Measurements from ENCODE around the gene SNX25.
"Not testable (repeated sequence)": the region's sequence is repeated elsewhere in the genome, so short reads cannot be mapped to it uniquely, and the experiment has no call there.

SNX25 gene

GRCh38 chr4:185232370-185232769 is 23.0 kb downstream of the SNX25 start:
- no peak for DNase-seq (ENCODE audit: low read depth)

GRCh38 chr4:185235119-185235842 is 25.9 kb downstream of the SNX25 start:
- DNase-seq (ENCODE audit: low read depth), result no peak

- no peak for DNase-seq (ENCODE audit: low read depth)
Measured at GRCh38 chr4:185235843-185236503, 26.6 kb downstream of the SNX25 start.

- DNase-seq (ENCODE audit: low read depth), result no peak
Measured at GRCh38 chr4:185237175-185237574, 27.8 kb downstream of the SNX25 start.

GRCh38 chr4:185238215-185238681 is 28.9 kb downstream of the SNX25 start:
- DNase-seq (ENCODE audit: low read depth), result no peak

- no peak for DNase-seq (ENCODE audit: low read depth)
Measured at GRCh38 chr4:185238750-185239149, 29.4 kb downstream of the SNX25 start.

- not testable (repeated sequence) for DNase-seq (ENCODE audit: low read depth)
Measured at GRCh38 chr4:185240486-185240885, 31.1 kb downstream of the SNX25 start.

GRCh38 chr4:185242749-185243533 is 33.5 kb downstream of the SNX25 start:
- no peak for DNase-seq (ENCODE audit: low read depth)

- no peak for DNase-seq (ENCODE audit: low read depth)
Measured at GRCh38 chr4:185243879-185244278, 34.5 kb downstream of the SNX25 start.

- DNase-seq (ENCODE audit: low read depth), result no peak
Measured at GRCh38 chr4:185244763-185245162, 35.4 kb downstream of the SNX25 start.

- no peak for DNase-seq (ENCODE audit: low read depth)
Measured at GRCh38 chr4:185246453-185246852, 37.1 kb downstream of the SNX25 start.

GRCh38 chr4:185247151-185247550 is 37.8 kb downstream of the SNX25 start:
- no peak for DNase-seq (ENCODE audit: low read depth)

- DNase-seq (ENCODE audit: low read depth), result no peak
Measured at GRCh38 chr4:185248393-185249039, 39.1 kb downstream of the SNX25 start.

GRCh38 chr4:185249105-185249504 is 39.7 kb downstream of the SNX25 start:
- no peak for DNase-seq (ENCODE audit: low read depth)

GRCh38 chr4:185254434-185254833 is 45.0 kb downstream of the SNX25 start:
- no peak for DNase-seq (ENCODE audit: low read depth)

- no peak for DNase-seq (ENCODE audit: low read depth)
Measured at GRCh38 chr4:185255868-185256267, 46.5 kb downstream of the SNX25 start.

GRCh38 chr4:185256446-185256845 is 47.0 kb downstream of the SNX25 start:
- no peak for DNase-seq (ENCODE audit: low read depth)

GRCh38 chr4:185257086-185257485 is 47.7 kb downstream of the SNX25 start:
- no peak for DNase-seq (ENCODE audit: low read depth)

GRCh38 chr4:185257694-185258093 is 48.3 kb downstream of the SNX25 start:
- no peak for DNase-seq (ENCODE audit: low read depth)

- DNase-seq (ENCODE audit: low read depth), result not testable (repeated sequence)
Measured at GRCh38 chr4:185258741-185259140, 49.3 kb downstream of the SNX25 start.

GRCh38 chr4:185259719-185260118 is 50.3 kb downstream of the SNX25 start:
- DNase-seq (ENCODE audit: low read depth), result no peak

GRCh38 chr4:185261946-185262345 is 52.5 kb downstream of the SNX25 start:
- no peak for DNase-seq (ENCODE audit: low read depth)
